Limb (tissue), 2 donors: Measurements from ENCODE around the gene APBB1IP.
A peak's percentile ranks its signal among the peaks of the same experiment; 100 is the strongest.
"Not testable (repeated sequence)": the region's sequence is repeated elsewhere in the genome, so short reads cannot be mapped to it uniquely, and the experiment has no call there.

ENCODE experiments used
- DNase-seq, 2 donors: peaks; one replicate each; pipeline ENCODE4 v3.0.0-alpha.2; 2016; ENCODE audit errors: extremely low spot score in 2 of 2

The APBB1IP gene, protein sequence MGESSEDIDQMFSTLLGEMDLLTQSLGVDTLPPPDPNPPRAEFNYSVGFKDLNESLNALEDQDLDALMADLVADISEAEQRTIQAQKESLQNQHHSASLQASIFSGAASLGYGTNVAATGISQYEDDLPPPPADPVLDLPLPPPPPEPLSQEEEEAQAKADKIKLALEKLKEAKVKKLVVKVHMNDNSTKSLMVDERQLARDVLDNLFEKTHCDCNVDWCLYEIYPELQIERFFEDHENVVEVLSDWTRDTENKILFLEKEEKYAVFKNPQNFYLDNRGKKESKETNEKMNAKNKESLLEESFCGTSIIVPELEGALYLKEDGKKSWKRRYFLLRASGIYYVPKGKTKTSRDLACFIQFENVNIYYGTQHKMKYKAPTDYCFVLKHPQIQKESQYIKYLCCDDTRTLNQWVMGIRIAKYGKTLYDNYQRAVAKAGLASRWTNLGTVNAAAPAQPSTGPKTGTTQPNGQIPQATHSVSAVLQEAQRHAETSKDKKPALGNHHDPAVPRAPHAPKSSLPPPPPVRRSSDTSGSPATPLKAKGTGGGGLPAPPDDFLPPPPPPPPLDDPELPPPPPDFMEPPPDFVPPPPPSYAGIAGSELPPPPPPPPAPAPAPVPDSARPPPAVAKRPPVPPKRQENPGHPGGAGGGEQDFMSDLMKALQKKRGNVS

DNA sequence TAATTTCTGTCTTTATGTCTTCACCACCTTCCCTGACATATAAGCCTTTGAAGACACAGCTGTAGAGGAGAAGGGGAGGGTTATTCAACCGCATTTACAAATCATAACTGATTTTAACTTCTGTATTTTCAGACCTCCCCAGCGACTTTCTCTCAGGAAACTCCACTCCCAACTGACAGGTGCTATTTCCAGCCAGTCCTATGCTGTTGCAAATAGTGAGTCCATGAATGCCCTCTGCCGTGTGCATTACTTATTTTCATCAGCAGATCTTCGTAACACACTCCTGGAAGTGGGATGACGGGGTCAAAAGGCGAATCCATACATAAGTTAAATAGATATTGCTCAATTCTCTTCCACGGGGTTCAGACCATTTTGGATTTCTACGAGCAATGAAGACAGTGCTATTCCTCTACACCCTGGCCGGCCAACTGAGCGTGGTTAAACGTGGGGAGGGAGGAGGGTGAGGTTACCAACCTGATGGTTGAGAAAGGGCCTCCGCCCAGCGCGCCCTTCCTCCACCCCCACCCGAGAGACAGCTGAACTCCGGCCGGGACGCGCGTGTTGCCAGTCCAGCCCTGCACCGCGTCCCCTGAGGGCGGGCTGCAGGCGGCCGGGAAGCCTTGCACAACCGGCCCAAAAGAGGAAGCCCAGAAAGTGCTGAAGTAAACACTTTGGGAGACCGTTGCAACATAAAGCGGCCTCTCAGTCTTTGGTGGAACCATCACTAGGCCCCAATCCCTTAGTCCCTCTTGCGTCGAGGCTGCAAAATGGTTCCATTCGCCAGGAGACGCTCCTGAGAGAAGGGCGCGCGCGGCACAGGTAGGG is at the start of gene APBB1IP:
APBB1IP (plus strand) TSS at position 705 of the 825 bp plus-strand sequence. CDS start 53,986 bp downstream, outside the sequence.
- DNase-seq: peak in 1 of 2 donors; percentile 41

DNA sequence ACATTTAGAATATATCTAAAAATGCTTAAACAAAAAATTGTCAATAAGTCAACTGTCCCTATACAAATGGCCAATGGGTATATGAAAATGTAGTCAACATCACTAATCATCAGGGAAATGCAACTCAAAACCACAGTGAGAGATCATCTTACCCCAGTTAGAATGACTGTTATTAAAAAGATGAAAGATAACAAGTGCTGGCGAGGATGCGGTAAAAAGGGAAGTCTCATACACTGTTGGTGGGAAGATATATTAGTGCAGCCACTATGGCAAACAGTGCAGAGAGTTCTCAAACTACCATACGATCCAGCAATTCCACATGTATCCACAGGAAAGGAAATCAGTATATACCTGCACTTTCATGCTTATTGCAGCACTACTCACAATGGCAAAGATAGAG is 48.6 kb upstream of the APBB1IP start:
- DNase-seq: no peak

DNA sequence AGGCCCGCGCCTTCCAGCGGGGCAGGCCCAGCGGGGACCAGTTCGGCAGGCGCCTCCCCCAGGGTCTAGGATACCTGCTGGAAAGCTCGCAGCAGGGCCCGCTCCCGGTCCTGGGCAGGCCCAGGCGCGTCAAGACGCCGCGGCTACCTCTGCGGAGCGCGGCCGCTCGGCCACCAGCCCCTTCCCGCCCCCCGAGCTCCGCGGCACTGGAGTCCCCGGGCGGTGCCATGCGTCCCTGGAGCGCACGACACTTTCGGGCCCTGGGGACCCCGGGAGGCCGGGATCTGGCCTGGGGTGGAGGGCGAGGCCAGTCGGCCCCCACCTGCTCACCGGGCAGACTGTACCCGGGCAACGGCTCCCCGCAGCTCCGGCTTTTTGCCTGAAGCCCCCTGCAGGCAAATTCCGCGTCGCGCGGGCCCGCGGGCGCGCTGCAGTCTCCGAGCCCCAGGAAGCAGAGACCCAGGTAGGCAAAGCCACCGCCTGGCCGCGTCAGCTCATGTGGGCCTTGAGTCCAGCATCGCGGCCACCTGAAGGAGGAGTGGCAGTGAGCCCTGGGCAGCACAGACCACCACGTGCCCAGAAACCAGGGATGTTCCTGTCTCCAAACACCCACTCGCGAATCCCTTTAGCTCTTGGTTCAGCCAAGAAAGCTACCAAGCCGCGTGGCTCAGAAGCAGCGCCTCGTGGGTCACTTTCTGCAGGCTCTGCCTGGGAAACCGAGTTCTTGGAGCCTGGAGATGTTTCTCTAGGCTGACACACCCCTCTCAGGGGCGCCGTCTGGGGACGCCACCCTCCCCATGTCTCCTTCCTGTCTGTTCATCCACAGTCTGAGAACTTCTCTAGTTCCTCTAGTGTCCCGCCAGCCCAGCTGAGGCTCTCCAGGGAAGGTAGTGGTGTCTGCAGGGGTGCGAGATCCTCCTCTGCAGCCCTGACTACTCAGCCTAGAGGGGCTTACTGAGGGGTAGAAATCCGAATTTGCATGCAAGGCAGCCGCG is 46.1 kb upstream of the APBB1IP start:
- peak in 1 of 2 donors; percentile 33 for DNase-seq

DNA sequence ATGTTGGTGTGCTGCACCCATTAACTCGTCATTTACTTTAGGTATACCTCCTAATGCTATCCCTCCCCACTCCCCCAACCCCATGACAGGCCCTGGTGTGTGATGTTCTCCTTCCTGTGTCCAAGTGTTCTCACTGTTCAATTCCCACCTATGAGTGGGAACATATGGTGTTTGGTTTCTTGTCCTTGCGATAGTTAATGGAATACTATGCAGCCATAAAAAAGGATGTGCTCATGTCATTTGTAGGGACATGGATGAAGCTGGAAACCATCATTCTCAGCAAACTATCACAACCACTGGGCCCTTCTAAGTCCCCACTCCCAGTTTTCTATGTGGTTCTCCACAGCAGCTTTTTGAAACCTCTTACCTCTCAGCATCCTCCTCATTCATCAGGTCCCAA is 39.8 kb upstream of the APBB1IP start:
- not testable (repeated sequence) for DNase-seq

DNA sequence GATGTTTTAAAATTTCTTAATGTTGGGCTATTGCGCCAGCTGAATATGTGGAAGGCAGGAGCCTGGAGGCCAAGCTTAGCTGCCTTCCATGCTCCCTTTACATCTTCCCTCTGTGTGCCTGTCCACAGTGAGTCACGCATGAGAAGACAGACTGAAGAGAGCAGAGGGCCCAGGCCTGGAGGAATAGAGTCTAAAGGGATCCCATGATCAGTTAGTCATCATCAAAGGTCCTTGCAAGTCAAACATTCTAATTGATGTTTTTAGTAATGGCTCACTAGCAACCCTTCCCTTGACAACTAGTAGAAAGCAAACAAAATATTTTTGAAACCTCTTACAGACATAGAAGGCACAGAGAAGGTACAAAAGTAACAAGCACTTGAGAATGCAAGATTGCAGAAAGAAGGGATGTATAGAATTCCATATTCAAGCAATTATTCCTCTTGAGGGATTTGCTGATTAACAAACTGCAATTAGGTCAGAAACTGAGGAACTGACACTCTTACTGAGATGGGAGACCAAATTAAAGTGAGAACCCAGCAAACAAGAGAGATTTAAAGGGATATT is 30.7 kb upstream of the APBB1IP start:
- DNase-seq: no peak

DNA sequence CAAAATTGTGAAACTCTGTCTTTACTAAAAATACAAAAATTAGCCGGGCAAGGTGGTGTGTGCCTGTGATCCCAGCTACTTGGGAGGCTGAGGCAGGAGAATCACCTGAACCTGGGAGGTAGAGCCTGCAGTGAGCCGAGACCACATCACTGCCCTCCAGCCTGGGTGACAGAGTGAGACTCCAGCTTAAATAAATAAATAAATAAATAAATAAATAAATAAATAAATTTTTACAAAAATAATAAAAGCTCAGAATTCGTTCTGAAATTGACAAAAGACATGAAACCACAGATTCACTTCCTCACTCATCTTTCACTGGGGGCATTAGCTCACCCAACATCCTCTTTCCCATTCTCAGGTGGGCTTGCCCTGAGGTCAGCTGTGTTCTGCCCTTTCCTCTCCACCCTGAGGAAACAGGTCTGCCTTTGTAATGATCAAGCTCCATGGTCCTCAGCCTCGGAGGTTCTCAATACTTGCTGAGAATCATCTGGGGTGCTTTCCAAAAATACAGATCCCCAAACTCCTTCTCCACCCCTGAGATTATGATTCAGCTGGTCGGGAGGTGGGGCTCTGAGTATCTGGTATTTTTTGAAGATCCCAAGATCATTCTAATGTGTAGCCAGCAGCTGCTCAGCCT is 29.2 kb upstream of the APBB1IP start:
- no peak for DNase-seq

DNA sequence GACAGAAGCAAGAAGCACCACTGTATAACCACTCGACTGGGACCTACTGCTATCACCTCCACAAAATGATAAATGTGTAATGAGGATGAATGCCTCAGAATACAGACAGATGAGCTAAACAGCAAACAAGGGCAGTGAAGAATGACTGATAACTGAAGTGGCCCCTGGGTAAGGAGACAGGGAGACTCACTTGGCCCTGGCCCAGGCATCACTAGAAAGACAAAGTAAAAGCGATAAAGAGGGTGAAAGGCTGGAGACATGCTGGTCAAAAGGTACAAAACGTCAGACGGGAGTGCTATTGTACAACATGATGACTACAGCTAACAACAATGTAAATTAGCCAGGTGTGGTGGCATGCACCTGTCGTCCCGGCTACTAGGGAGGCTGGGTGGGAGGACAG is 27.8 kb upstream of the APBB1IP start:
- no peak for DNase-seq

DNA sequence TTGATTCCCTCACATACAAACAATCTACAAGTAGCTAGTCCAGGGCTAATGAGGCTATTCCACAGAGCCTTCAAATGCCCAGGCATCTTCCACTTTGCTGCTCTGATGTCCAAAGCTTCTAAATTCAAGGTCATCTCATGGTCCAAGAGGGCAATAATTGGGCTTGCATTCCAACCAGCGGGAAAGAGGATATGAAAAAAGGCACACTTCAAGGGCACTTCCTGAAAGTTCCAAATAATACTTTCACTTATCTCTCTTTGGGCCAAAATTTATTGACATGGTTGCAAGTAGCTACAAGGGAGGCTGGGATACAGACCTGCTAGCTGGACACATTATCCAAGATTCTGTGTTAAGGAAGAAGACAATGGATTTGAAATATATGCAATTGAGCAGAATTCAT is 25.2 kb upstream of the APBB1IP start:
- DNase-seq: no peak

DNA sequence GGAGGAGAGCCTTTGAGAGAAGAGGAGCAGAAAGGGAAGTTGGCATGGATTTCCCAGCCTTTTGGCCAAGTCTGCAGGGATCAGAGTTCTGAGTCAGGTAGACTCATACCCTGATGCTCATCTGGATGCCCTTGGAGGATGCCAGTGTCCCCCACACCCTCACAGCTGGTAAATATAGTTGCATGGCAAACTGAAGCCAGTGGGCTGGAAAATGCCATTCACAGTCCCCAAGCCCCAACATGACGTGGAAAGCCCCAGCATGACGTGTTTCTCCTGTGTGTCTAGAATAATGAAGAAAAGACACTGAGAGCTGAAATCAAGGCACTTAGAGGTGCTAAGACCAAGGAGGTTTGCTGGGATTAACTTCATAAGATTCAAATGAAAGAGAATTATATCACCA is 24.8 kb upstream of the APBB1IP start:
- no peak for DNase-seq

DNA sequence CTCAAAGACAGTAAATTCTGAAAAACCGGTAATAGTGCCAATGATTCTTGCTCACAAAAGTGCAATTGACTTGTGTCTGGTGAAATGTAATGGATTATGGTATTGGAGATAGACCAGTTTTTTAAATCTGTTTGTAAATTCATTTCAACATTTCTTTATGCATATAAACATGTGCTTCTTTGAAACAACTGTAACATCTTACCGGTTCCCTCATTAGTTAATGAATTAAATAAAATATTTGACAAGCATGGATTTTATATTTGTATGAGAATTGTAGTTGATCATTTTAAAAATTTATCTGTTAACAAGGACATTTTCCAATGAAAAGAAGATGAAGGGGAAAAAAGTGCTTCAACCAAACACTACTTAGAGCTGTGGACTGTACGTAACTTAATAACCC is 21.0 kb upstream of the APBB1IP start:
- no peak for DNase-seq

DNA sequence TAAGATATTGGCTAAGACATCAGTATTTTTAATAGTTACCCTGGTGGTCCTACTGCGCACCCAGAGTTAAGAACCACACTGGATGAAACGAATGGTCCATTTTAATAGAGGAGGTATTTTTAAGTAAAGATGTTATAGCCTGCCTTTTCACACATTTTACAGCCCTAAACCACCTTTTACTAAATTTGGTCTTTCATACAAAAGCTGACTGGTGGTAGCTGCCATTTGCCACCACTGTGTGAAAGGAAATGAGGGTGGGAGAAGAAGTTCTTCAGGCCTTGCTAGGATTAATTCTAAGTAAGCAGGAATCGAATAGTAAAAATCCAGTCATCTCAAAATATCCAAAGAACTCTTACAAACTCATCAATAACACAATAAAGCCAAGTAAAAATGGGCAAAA is 15.2 kb upstream of the APBB1IP start:
- DNase-seq: no peak

DNA sequence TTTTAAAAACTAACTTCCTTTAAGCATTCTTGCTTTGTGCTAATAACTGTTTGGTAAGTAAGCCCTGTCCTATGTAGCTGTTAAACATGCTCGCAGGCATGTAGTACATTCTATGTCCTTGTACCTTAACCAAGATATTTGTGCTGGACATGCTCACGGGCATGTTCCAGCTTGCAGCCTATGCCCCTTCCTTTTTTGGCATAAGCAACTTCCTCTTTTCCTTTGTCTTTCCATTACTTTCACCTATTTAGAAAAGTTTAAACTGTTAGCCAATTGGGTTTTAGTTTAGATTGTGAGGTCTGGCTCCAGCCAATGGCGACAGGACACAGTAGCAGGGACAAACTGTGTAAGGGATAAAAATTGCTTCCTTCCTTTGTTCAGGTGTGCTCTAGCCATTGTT is 14.4 kb upstream of the APBB1IP start:
- DNase-seq: no peak

DNA sequence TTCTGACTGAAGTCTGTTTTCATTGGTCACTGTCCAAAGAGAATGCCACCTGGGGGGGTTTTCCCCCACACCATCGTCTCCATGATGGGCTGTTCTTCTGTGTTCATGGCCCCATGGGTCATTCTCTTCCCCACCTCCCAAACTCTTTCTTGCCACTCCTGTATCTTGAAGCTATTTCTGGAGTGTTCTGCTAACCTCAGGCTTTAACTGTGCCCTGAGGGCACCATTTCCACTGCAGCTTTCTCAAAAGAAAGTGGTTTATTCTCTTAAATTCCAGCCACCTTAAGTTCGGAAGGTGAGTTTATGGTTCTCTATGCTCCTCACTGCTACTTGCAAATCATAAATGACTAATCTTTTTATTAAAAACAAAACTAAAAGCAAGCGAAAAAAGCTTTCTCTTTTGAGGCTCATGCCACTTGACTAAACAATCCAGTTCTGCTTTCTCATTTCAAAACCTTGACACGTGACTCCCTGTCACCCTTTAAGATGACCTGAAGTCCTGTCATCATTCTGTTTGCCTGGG is 7.4 kb upstream of the APBB1IP start:
- DNase-seq: no peak

DNA sequence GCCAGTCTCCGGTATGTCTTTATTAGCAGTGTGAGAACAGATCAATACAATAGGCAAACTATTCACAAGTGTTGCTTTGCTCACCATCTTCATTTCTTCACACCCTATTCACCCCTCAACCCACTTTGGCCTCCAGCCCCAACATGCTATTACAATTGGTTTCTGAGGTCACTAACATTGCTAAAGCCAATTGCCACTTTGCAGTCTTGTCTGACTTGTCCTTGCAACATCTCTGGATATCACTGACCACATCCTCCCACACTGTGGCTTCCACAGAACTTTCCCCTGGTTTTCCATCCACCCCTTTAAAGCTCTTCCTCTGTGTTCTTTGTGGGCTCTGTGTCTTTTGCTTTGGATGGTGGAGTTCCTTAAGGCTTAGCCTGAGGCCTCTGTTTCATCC is 5.2 kb upstream of the APBB1IP start:
- DNase-seq: no peak

DNA sequence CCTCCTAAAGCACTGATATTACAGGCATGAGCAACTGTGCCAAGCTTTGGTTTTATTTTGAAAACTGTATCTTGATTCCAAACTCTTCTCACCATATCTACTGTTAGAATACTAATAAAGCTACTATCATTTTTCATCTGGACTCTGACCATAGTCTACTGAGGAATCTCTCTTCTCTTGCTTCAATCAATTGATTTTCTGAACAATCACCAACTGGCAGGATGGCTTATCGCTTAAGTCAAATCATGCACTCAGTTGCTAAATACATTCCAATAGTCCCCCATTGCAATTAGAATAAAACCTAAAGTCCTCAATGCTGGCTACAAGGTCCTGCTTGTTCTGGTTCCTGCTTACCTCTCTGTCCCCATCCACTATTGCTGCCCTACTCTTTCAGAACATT is 2.3 kb upstream of the APBB1IP start:
- DNase-seq: no peak

DNA sequence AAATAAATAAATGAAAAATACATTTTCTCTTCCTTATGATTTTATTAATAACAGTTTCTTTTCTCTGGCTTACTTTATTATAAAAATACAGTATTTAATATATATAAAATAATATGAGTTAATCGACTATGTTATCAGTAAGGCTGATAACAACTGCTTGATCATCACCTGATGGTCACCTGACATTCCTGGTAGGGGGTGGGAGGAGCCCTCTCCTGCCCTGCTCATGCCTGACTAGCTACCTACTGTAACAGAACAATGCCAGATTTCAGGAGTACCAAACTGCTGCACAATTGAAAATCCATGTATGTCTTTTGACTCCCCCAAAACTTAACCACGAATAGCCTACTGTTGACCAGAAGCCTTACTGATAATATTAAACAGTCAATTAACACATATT is 1.3 kb upstream of the APBB1IP start:
- DNase-seq: no peak

DNA sequence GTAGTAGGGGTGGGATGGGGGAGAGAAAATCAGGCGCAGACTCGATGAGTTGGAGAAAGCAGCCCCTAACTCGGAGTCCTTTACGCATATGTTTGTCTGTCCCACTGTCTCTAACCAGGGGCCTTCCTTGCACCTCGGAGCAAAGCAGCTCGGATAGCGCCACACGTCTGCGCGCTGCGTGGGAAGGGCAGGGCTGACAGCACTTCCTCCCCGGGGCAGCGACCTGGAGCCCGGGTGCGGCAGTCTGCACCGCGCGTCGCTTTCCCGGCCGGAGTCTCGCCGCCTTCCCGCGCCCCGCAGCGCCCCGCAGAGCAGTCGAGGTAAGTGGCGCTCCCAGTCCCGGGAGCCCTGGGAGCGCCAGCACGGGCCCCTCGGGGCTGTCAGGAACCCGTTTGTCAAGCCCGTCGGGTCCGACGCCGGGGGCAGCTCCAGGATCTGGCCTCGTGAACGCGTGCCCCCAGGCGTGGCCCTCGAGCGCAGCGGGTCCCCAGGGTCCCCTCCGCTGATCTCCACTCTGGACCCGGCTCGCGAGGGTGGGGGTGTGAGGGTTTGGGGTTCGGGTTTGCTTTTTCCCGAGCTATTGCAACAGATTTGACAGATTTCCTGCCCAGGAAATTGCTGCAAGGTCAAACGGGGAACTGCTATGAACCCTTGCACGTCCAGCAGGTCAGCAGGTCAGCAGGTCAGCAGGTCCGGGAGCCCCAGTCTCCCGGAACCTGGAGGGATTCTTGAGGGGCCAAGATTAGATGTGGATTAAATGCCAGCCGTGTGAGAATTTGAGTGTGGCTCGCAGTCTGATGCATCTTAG is 597 bp downstream of the APBB1IP start:
- peak in 1 of 2 donors; percentile 36 for DNase-seq

DNA sequence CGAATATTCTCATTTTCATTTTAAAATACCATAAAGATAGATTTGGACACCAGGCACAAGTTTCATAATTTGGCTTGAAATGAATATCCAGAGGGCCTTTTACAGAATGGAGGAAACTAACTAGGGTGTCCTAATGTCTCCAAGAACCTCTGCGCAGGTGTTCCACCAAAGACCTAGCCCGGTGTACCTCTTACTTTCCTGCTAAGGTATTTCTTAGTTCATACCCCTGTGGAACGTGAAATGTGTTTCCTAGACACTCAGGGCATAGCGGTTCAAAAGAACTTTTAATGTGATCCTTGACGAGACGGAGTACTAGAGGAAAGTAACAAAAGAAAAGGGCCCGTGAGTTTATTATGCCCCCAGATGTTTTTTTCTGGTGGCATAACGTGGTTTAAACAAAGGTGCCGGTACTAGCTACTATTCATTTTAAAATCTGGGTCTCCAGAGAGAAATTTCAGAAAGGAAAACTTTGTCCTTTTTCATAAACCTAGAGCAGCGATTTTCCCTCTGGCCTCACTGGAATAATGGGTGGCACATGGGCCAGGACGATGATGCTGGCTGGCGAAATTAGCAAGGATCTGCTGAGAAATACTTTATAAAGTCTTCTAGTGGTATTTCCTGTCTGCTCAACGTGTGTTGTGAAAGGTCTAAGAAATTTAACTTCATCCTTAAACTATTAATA is 1.4 kb downstream of the APBB1IP start:
- no peak for DNase-seq
